NOMO-1 (cell line): ENCODE measurements around the gene SBF1.

Source experiments
- DNase-seq, 2 experiments: peaks; one replicate each; lab custom pipeline; 2025; ENCODE audit not compliant: unreplicated experiment in 2 of 2; lab: John Stamatoyannopoulos, UW

SBF1 gene

GRCh38 chr22:50469377-50470305 lies 5.2 kb downstream of the SBF1 start:
- DNase-seq = peak; percentile 72 to 93

DNA sequence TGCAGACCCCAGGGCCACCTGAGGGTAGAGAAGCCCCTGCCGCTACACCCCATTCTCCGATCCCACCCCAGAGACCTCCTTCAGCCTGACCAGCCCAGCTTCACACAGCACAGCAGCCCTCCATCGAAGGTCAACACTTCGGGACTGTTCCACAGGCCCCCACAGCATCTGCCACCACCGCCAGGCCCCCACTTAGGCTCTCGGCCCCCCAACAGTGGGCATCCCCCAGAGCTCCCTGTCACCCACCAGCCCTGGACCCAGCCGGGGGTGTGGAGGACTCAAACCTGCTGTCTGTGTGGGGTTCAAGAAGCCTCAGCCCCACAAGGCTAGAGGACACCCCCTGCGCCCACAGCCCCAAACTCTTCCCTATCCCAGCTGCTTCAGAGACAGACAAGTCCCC lies 6.2 kb downstream of the SBF1 start:
- no peak for DNase-seq

- no peak for DNase-seq
Measured at GRCh38 chr22:50467773-50468440, 6.9 kb downstream of the SBF1 start.

DNA sequence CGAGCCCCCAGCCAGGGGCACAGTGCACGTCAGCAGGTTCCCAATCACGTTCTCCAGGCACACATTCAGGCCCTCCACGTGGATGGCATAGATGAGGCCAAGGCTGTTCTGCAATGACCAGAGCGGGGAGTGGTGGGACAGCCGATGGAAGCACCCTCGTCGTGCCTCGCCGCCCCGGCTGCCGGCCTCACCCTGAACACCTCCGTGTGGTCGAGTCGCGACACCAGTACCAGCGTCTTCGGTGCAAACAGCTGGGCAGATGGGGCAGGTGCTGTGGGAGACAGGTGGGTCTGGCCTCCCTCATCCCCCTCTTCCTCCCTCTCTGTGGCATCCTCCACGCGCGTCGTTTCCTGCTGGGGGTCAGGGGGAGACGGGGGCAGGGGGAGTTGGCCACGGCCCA lies 7.5 kb downstream of the SBF1 start:
- DNase-seq = no peak

DNA sequence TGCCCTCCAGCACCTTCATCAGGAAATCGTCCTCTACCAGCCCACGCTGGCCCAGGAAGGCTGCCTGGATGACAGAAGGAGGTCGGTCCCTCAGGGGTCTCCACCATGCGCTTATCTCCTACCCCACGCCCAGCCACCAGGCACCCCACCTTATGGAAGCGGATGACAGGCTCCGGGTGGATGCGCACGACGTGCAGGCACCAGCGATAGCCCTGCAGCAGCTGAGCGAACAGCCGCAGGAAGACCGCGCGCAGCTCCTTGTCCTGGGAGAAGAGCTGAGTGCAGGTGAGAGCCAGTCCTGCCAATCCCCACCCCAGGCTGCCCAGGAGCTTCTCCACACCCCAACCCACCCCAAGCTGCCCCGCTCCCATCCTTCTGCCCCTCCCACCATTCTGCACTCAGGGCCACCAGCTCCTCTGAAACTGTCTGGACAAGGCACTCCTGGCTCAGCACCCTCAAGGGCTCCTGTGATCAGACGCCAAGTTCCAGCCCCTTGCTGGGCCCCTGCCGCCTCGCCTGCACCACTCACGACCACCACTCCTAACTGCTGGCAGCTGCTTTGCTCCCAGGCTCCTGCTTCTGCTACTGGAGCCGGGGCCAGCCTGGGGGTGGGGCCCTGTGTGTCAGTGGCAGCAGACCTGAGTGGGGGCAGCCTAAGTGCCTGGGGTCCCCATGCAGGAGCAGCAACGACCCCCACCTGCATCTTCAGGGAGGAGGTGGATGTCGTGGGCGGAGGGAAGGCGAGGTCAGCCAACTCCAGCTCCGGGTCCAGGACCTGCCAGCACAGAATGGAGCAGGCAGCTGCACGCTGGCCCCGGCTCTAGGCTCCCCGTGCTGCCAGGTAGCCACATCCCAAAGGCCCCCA lies 9.5 kb downstream of the SBF1 start:
- no peak for DNase-seq

DNA sequence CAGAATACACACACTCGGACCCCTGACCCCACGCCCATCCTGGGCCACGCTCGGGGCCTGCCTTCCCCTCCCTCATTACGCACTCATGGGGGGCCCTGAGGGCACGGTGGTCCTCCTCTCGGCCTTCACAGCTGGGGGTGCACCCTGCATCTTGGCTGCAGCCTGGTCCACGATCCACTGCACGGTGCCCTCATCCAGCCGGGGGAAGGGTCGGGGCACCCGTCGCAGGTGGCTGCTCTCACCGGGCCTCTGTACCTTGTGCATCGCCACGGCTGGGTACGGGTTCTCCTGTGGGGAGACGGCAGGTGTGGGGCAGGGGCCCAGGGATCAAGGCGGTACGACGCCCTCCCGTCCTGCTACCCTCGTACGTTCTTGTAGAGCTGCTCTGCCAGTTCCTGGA lies 10.4 kb downstream of the SBF1 start:
- DNase-seq = no peak

GRCh38 chr22:50463188-50463900 lies 11.5 kb downstream of the SBF1 start:
- DNase-seq = no peak

DNA sequence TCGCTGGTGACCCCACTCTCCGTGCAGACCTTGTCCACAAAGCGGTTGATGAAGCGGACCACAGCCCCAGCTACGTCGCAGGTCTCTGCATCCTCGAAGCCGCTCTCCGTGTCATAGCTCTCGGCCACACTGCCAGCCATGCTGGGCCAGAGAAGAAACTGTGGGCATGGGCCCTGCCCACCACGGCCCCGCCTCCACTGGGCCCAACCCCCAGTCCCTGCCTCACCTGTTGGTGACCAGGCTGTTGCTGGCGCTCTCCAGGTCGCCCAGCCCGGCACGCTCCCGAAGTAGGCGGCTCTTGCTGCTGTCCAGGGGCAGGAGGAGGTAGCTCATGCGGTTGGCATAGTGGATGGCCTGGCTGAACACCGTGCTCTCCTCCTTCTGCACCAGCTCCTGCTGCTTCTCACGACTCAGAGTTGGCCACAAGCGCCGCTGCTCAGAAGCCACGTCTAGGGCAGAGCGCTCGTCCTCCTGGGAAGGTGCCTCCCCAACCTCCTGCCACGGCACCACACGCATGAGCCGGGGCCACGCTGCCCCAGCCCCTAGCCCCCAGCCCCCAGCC lies 12.8 kb downstream of the SBF1 start:
- no peak for DNase-seq

DNA sequence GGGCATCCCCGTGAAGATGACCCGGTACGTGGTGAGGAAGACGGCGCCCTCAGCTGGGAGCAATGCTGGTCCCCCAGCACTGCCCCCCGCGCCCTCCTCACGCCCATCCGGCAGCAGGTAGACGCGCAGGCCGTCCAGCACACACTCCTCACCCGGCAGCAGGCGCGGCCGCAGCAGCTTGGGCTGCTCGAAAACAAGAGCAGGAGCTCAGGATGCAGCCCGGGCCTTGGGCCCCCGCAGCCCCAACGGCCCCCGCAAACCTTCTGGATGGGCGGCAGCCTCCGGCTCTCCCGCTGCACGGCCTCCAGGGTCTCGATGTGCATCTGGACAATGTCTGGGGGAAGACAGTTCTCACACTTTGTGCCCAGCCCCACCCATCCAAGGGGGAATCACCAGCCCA lies 13.3 kb downstream of the SBF1 start:
- DNase-seq = no peak

GRCh38 chr22:50460938-50461337 lies 13.9 kb downstream of the SBF1 start:
- no peak for DNase-seq

DNA sequence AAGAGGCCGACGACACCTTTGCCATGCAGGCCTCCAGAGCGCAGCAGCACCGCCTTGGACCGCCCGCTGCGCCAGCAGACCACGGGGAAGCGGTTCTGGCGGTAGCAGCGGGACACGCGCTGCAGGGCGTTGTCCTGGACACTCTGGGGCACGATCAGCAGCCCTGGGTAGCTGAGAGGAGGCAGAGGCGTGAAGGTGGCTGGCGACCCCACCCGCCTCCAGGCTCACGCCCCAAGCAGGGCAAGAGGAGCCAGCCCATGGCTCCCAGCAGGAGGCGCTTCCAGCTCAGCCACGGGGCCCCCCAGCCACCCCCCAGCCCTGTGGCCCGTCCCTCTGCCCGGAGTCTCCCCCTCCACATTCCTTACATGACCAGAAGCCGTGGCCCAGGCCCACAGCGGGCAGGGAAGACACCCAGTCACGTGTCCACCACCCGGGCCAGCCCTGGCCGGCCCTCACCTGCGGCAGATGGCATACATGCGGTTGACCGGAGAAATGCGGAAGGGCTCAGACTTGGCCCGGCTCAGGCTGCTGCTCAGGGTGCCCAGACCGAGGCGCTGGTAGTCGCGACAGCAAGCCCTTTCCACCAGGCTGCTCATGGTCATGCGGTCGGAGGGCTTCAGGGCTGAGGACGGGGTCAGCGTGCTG lies 15.2 kb downstream of the SBF1 start:
- no peak for DNase-seq

DNA sequence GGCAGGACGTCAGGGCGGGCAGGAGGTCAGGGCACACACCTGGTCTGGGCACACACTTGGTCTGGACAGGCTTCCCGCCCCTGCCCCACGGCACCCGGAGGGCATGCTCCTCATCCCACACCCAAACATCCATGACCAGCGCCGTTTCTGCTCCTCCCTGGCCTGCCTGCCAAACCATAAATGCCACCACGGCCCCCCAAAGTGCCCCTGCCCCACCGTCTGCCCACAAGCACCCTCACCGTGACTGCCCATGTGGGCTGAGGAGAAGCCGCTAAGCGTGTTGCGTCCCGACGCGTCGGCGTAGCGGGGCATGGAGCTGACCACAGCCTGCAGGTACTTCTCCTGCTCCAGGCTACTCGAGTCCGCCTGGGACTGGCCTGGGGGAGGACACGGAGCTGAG lies 15.8 kb downstream of the SBF1 start:
- no peak for DNase-seq

GRCh38 chr22:50456466-50457234 lies 18.2 kb downstream of the SBF1 start:
- DNase-seq = no peak

- DNase-seq = no peak
Measured at GRCh38 chr22:50456026-50456425, 18.8 kb downstream of the SBF1 start.

DNA sequence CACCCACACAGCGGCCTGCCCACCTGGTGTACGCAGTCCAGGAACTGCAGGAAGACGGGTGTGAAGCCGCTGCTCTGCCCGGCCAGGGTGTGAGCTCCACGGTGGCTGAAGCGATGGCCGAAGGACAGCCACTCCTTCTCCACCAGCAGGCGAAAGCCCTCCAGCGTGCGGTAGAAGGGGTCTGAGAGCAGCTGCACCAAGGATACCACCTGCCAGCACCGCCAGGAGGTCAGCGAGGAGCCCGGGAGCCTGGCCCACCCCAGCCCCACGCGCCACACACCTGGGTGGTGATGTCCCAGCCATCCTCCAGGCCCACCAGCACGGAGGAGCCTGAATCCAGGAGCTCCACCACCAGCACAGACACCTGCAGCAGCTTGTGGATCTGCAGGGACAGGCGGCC lies 19.6 kb downstream of the SBF1 start:
- no peak for DNase-seq

DNA sequence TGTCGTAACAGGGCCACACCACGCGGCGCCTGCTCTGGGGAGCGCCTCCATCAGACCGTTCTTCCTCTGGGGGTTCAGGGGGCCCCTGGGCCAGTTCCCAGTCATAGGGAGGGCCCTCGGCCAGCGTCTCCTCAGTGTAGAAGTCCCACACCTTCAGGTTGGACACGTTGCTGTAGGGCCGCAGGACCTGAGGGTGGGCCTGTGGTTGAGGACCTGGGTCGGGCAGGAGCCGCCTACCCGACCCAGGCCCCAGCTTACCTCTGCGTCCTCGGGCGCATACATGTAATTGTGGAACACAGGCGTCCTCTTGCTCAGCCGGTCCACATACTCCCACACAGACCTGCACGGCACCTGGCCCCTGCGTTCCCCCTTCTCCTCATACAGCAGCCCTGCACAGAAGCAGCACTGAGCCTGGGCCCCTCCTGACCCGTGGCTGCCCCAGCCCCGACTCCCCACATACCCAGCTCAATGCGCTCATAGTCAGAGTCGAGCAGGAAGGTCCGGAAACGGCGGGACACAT lies 20.2 kb downstream of the SBF1 start:
- no peak for DNase-seq

- DNase-seq = no peak
Measured at GRCh38 chr22:50452649-50453048, 22.2 kb downstream of the SBF1 start.

DNA sequence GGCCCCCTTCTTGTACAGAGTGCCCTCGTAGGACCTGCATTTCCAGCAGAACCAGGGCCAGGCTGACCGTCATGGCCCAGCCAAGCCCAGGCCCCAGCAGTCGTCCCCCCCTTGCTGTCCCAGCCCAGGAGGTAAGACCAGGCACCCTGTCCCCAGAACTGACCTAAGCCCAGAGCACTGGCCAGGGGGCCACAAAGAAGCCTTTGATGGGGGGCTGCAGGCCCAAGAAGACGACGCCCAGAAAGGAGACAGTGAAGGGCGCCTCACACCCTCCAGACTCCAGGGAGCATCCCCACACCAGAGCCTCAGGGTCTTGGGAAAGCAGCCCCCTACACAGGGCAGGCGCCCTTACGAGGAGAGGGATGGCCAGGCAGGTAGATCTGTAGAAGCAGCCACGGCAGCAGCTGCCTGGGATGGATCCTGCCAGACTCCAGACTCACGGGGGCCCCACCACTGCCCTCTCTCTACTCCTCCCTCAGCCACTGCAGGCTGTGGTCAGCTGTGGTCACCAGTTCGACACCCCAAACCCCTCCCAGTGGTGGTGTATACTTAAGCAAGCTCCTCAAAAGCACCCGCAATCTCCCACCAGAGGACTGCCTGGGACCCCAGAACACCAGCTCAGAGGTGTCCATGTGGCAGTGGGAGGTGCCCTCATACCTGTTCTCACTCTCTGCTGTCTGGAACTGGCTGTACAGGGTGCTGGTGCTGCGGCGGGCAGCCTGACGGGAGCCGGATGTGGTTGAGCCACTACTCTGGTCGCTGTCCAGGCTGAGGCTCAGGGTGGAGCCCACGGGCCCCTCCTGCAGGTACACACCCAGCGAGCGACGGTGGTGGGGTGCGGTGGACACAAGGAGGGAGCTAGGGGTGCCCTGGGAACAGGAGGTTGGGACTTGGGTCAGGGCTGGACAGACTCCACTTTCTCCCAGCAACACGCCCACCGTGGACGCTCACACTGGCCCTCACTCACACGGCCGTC lies 27.0 kb downstream of the SBF1 start:
- no peak for DNase-seq
